Esophagus (tissue), 2 donors: ENCODE results near the gene STOX1. TPM values are rescaled to one million over a fixed set of nuclear protein-coding genes. Genes with fewer than 3 reads are reported as not detected.
"Not testable (repeated sequence)": the region's sequence is repeated elsewhere in the genome, so short reads cannot be mapped to it uniquely, and the experiment has no call there.

Experiments
- H3K27ac ChIP-seq, 2 donors: one replicate each; pipeline ENCODE4 v1.5.1; 2013; ENCODE audit warnings: low read depth in 2 of 2, mild to moderate bottlenecking in 2 of 2, inconsistent platforms in 1 of 2, low read length in 1 of 2, moderate library complexity in 1 of 2
- H3K27me3 ChIP-seq, 2 donors: one replicate each; pipeline ENCODE4 v1.6.1; 2013; ENCODE audit warnings: low read length in 2 of 2, control low read depth in 1 of 2, mild to moderate bottlenecking in 1 of 2; ENCODE audit not compliant: insufficient read depth in 2 of 2, control insufficient read depth in 1 of 2
- H3K36me3 ChIP-seq, 2 donors: one replicate each; pipeline ENCODE4 v1.6.1; 2013; ENCODE audit warnings: low read length in 1 of 2; ENCODE audit not compliant: control insufficient read depth in 2 of 2, insufficient read depth in 2 of 2
- H3K4me1 ChIP-seq, 2 donors: one replicate each; pipeline ENCODE4 v1.6.1; 2013; ENCODE audit warnings: low read length in 1 of 2; ENCODE audit not compliant: control insufficient read depth in 2 of 2, insufficient read depth in 2 of 2
- H3K4me3 ChIP-seq, 2 donors: one replicate each; pipeline ENCODE4 v1.5.1; 2013; ENCODE audit warnings: low read length in 2 of 2, mild to moderate bottlenecking in 2 of 2, low read depth in 1 of 2, moderate library complexity in 1 of 2
- H3K9me3 ChIP-seq, 2 donors: one replicate each; pipeline ENCODE4 v1.6.1; 2013; ENCODE audit warnings: mild to moderate bottlenecking in 2 of 2, low read depth in 1 of 2, low read length in 1 of 2, moderate library complexity in 1 of 2; ENCODE audit not compliant: control insufficient read depth in 2 of 2, insufficient read depth in 1 of 2
- WGBS, 2 donors: extraction: QIAGEN DNeasy Blood & Tissue Kit; methylation state at CpG; one replicate each; pipeline ENCODE4 v1.1.7; 2013; 5-methylcytosine and 5-hydroxymethylcytosine counted together
- polyA plus RNA-seq, 2 donors: library from polyadenylated mRNA; stranded (reverse); fragments of 200-250 nt; gene quantifications; one replicate each; pipeline ENCODE4 v1.2.3, GENCODE V29; 2013
- donor health status: healthy with polysubstance abuse.
- donor health status: Bipolar disorder and iron deficiency.

STOX1 gene
- polyA plus RNA-seq, 2 donors = 0.98 to 1.2 TPM

- H3K36me3 ChIP-seq = no peaks in the 10 kb centered on the region
- no peaks in the 10 kb centered on the region for H3K4me1 ChIP-seq
- 91 to 96% methylated on average over 2 of the region's 2 CpGs for WGBS, 2 donors
Observed at GRCh38 chr10:68938884-68939283, 111.6 kb downstream of the STOX1 start.

GRCh38 chr10:68940917-68941316 is 113.6 kb downstream of the STOX1 start:
- not testable (repeated sequence) for H3K27me3 ChIP-seq, H3K27ac ChIP-seq, H3K4me3 ChIP-seq, H3K9me3 ChIP-seq, H3K4me1 ChIP-seq, H3K36me3 ChIP-seq

More at GRCh38 chr10:68938884-68939283, 111.6 kb downstream of the STOX1 start:
- Histone ChIP-seq H3K9me3 (no peaks in the 10 kb centered on the region), H3K27ac (no peak overlapping the region), H3K4me3 (no peak overlapping the region), H3K27me3 (no peaks in the 10 kb centered on the region)

Other genes with a start within 250 kb of the STOX1 start
- 10 to 100 TPM; 24.3 to 55.7 TPM for gene CCAR1, start 106.3 kb upstream of the STOX1 start, polyA plus RNA-seq
- 10 to 100 TPM in 1 of 2 donors, 1 to 10 TPM in 1; 8.8 to 20.4 TPM for gene DDX50, start 73.8 kb downstream of the STOX1 start, polyA plus RNA-seq
- 10 to 100 TPM; 12.3 to 36.3 TPM for gene DDX21, start 128.6 kb downstream of the STOX1 start, polyA plus RNA-seq
- gene KIFBP, start 161.3 kb downstream of the STOX1 start, polyA plus RNA-seq = 10 to 100 TPM in 1 of 2 donors, 1 to 10 TPM in 1; 7.1 to 10.3 TPM